Bronchial epithelial cell (primary cell): Measurements from ENCODE around the gene NOL4L. TPM values are rescaled to one million over a fixed set of nuclear protein-coding genes. Genes with fewer than 3 reads are reported as not detected.

Source experiments
- DNase-seq: peaks from one replicate; pipeline ENCODE4 v3.0.0-alpha.2; 2010; ENCODE audit warnings: low read depth
- FAIRE-seq: peaks from 2 replicates; lab custom pipeline; 2011; peaks lifted over from hg19 to GRCh38; lab: Jason Lieb, UNC
- H3K27me3 ChIP-seq: 2 replicates; pipeline ENCODE4 v1.5.1; 2011; ENCODE audit warnings: low read length; ENCODE audit not compliant: control insufficient read depth, insufficient read depth
- H3K36me3 ChIP-seq: 2 replicates; pipeline ENCODE4 v1.5.1; 2011; ENCODE audit warnings: low read length; ENCODE audit not compliant: control insufficient read depth, insufficient read depth
- H3K4me3 ChIP-seq: 2 replicates; pipeline ENCODE4 v1.5.1; 2011; ENCODE audit warnings: mild to moderate bottlenecking, low read depth, low read length, control low read depth
- total RNA-seq: library from RNA; depleted of rRNA; stranded (reverse); fragments of >200 nt; gene quantifications from 2 replicates; pipeline ENCODE4 v1.2.1, GENCODE V29; 2014
- TF ChIP-seq, protein P1 (sequence below): IDR thresholded peaks from 2 replicates; pipeline ENCODE4 v1.5.1; 2011; ENCODE audit warnings: mild to moderate bottlenecking, moderate library complexity, low read length, control low read depth, inconsistent platforms; ENCODE audit not compliant: insufficient read depth, severe bottlenecking

The NOL4L gene
- total RNA-seq, 1 donor from 2014 or later, result 1.8 TPM

- FAIRE-seq (no peak), DNase-seq (no peak)
- H3K27me3 ChIP-seq, result no peaks in the 10 kb centered on the region
- H3K4me3 ChIP-seq, result no peak overlapping the region
- H3K36me3 ChIP-seq, result no peaks in the 10 kb centered on the region
- TF ChIP-seq, protein P1, sequence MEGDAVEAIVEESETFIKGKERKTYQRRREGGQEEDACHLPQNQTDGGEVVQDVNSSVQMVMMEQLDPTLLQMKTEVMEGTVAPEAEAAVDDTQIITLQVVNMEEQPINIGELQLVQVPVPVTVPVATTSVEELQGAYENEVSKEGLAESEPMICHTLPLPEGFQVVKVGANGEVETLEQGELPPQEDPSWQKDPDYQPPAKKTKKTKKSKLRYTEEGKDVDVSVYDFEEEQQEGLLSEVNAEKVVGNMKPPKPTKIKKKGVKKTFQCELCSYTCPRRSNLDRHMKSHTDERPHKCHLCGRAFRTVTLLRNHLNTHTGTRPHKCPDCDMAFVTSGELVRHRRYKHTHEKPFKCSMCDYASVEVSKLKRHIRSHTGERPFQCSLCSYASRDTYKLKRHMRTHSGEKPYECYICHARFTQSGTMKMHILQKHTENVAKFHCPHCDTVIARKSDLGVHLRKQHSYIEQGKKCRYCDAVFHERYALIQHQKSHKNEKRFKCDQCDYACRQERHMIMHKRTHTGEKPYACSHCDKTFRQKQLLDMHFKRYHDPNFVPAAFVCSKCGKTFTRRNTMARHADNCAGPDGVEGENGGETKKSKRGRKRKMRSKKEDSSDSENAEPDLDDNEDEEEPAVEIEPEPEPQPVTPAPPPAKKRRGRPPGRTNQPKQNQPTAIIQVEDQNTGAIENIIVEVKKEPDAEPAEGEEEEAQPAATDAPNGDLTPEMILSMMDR, result no peak
These were observed 126.3 kb downstream of the NOL4L start for GRCh38 chr20:32458837-32459220.

DNA sequence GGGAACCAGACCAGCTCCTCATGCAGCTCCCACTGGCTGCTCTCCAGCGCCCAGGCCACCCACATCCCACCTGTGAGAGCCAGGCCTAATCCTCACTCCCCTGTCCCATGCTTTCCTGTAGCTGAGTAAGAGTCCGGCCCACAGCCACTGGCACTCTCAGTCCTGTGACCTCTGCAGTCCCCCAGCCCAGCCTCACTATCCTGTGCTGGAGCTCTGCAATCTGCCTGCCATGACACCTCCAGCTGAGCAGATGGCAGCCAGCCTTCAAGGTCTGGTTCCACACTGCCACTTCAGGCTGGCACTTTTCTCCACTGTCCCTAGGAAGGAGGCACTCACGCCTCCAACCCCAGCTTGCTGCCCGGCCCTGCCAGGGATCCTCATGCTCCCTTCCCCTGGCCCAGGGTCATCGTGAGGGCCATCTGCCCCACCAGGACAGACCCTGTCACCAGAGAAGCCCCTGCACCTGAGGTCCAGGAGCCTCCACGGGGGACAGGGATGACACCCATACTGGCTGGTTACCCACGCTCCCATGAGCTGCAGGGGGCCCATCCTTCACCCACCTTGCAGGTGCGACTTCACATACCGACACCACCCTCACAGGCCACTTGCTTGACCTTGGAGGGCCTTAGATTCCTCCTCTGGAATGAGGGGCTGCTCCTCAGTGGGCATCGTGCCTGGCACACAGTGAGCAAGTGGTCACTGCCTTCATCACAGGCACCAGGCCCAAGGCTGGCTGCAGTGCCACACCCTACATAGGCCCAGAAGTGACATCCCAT lies 126.9 kb downstream of the NOL4L start:
- no peak overlapping the region for H3K4me3 ChIP-seq
- no peak for DNase-seq

GRCh38 chr20:32457479-32457986 lies 127.6 kb downstream of the NOL4L start:
- FAIRE-seq (no peak), DNase-seq (peak; percentile 22)
- Histone ChIP-seq H3K27me3 (no peaks in the 10 kb centered on the region), H3K4me3 (peak overlapping the region; percentile 35), H3K36me3 (no peaks in the 10 kb centered on the region)
- TF ChIP-seq, protein P1, result no peak

More for the DNA sequence above, 126.9 kb downstream of the NOL4L start:
- TF ChIP-seq, protein P1, result no peak
- H3K27me3 ChIP-seq, result no peaks in the 10 kb centered on the region
- no peak for FAIRE-seq
- H3K36me3 ChIP-seq, result no peaks in the 10 kb centered on the region

DNA sequence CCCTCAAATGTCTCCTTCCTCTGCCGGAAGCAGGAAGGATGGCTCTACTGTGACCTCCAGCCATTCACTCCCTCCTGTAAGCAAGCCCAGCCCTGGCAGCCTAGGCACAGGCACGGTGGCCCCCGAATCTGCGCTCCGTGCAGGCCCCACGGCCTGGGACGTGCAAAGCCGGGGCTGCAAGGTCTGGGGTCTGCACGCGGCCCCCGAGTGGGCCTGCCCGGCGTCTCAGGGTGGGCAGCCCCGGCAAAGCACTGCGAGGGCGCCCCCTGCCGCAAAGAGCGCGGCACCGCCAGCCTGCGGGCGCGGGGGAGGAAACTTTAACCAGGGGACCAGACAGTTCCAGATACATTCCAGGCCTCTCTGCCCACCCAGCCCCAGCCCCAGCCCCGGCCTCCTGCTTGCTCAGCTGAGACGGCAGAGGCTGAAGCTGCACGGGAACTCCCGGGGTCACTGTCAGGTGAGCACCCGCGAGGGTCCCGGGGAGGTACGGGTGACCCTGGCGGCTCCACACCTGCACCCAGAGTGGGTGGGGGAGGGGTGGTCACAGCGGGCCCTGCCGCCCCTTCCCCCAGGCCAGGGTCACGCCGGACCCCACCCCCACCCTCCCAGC lies 128.2 kb downstream of the NOL4L start:
- peak overlapping the region; percentile 35 for H3K4me3 ChIP-seq
- TF ChIP-seq, protein P1, result peak; percentile 78
- no peak for FAIRE-seq
- peaks cover 1% of the 10 kb centered on the region for H3K36me3 ChIP-seq
- no peaks in the 10 kb centered on the region for H3K27me3 ChIP-seq
- DNase-seq, result no peak

GRCh38 chr20:32455901-32456701 lies 129.0 kb downstream of the NOL4L start:
- Histone ChIP-seq H3K27me3 (no peaks in the 10 kb centered on the region), H3K4me3 (no peak overlapping the region), H3K36me3 (peaks cover 4% of the 10 kb centered on the region)
- DNase-seq (no peak), FAIRE-seq (no peak)
- TF ChIP-seq, protein P1, result no peak
